RWPE1 (cell line): ENCODE measurements around the gene MGAT3.

Experiments
- CTCF ChIA-PET: fragments of 350-600 bp; sonication (Branson Sonifier 250); formaldehyde crosslinking; extraction: SDS; loops from one replicate; lab custom pipeline; 2021; lab: Yijun Ruan, JAX
- POLR2A ChIA-PET: fragments of 400-600 bp; formaldehyde crosslinking; extraction: SDS; loops from one replicate; lab custom pipeline; 2020; ENCODE audit warnings: antibody characterized with exemption; ENCODE audit not compliant: low non-redundant PET; lab: Yijun Ruan, JAX
- DNase-seq: peaks from one replicate; pipeline ENCODE4 v3.0.0; 2012; ENCODE audit warnings: low spot score
- H3K27ac ChIP-seq: fragments of 450-650 bp; 2 replicates; pipeline ENCODE4 v1.5.1; 2017
- CTCF ChIP-seq: fragments of 450-650 bp; conservative IDR thresholded peaks from 2 replicates; pipeline ENCODE4 v1.5.1; 2017; ENCODE audit warnings: low read depth, mild to moderate bottlenecking

The MGAT3 gene

DNA sequence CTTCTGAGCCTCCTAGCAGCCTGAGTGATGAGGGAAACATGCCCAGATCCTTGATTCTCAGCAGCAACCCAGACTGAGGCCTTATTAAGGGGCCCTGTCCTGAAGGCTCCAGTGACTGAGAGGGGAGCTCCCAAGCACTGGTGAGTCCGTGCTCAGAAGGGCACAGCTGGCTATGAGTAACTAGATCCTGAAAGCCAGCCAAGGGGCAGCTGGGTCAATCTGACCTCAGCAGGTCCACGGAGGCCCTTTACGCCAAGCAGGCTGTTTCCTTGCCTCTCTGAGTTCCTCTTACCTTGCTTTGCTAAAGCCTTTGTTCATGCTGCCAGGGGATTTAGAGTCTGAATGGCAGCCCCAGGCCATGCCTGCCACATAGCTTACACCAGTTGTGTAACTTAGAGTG lies 26.0 kb downstream of the MGAT3 start:
- no peak overlapping the region for H3K27ac ChIP-seq
- POLR2A ChIA-PET, result no interaction called here
- TF ChIP-seq CTCF, result no peak
- no peak for DNase-seq
- CTCF ChIA-PET, result no interaction called here

DNA sequence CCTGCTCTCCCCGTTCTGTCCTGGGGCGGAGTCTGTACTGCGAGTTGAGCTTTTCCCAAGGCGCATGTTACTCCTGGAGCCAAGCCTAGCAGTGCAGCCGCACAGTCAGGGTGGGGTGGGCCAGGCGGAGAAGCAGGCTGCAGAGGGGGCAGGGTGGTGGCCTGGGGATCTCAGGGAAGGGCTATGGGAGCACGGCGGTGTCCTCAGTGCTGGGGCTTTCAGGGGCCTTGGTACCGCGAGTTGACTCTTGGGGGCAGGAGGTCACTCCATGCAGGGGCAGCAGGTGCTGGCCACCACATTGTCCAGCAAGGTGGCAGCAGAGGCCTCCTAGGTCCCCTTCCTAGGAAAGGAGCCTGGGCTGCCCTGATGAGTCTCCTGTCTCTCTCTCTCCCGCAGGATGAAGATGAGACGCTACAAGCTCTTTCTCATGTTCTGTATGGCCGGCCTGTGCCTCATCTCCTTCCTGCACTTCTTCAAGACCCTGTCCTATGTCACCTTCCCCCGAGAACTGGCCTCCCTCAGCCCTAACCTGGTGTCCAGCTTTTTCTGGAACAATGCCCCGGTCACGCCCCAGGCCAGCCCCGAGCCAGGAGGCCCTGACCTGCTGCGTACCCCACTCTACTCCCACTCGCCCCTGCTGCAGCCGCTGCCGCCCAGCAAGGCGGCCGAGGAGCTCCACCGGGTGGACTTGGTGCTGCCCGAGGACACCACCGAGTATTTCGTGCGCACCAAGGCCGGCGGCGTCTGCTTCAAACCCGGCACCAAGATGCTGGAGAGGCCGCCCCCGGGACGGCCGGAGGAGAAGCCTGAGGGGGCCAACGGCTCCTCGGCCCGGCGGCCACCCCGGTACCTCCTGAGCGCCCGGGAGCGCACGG lies 30.4 kb downstream of the MGAT3 start:
- ChIA-PET POLR2A (no interaction called here), CTCF (no interaction called here)
- TF ChIP-seq CTCF, result no peak
- H3K27ac ChIP-seq, result no peak overlapping the region
- DNase-seq, result no peak

- ChIA-PET CTCF (no interaction called here), POLR2A (no interaction called here)
- DNase-seq, result no peak
- no peak overlapping the region for H3K27ac ChIP-seq
- no peak for TF ChIP-seq CTCF
These were observed 31.2 kb downstream of the MGAT3 start for GRCh38 chr22:39487826-39488520.

DNA sequence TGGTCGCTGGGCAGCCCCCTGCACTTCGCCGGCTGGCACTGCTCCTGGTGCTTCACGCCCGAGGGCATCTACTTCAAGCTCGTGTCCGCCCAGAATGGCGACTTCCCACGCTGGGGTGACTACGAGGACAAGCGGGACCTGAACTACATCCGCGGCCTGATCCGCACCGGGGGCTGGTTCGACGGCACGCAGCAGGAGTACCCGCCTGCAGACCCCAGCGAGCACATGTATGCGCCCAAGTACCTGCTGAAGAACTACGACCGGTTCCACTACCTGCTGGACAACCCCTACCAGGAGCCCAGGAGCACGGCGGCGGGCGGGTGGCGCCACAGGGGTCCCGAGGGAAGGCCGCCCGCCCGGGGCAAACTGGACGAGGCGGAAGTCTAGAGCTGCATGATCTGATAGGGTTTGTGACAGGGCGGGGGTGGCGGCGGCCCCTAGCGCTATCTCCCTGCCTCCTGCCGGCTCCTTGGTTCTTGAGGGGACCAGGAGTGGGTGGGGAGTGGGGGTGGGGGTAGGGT lies 31.8 kb downstream of the MGAT3 start:
- no peak for DNase-seq
- ChIA-PET CTCF (no interaction called here), POLR2A (no interaction called here)
- H3K27ac ChIP-seq, result no peak overlapping the region
- no peak for TF ChIP-seq CTCF

DNA sequence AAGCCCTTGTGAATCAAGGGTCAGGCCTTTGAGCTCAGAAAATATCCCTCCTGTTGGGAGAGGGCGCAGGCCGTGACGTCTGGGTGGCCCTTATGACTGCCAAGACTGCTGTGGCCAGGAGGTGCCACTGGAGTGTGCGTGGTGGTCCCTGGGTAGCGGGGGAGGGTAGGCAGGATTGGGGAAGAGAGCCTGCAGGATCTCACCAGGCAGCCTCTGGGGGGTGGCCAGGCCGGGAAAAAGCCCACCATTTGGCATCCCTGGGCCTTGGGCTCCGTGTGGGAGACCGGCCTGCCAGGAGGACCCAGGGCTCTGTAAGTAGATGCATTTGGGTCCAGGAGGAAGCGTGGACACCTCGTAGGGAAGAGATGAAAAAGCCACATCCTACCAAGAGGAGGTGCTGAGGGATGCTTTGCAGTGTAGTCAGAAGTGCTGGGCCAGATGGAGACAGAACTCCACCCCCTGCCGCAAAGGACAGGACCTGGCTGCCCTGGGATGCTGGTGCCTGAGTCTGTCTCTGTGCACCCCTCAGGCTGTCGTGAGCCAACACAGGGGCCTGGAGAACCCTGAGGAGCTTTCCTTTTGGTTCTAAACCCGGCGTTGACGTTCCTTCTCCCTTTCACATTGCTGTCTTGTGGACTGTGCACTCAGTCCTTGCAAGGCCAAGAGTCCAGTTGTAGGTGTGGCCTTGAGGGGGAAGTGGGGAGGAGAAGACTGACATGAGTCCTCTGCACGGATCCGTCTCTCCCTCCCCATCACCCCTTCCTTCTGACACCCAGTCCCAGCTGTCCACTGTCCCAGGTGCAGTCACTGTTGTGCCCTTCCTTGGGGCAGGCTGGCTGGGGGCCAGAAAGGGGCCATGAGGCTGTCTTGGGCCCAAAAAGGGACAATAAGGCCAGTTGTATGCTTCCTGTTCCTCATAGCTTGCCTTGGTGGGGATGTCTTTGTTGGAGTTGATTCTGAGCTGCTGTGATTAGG lies 32.6 kb downstream of the MGAT3 start:
- POLR2A ChIA-PET, result no interaction called here
- TF ChIP-seq CTCF, result no peak
- DNase-seq, result no peak
- CTCF ChIA-PET, result interaction anchor here (0.6 kb wide), 1 partner anchor 198 kb away, joined by 3 read pairs; no protein-coding TSS in a partner anchor
- no peak overlapping the region for H3K27ac ChIP-seq
